Esophagus squamous epithelium (tissue), 5 donors: ENCODE results near the gene WDR70. TPM values are rescaled to one million over a fixed set of nuclear protein-coding genes. Genes with fewer than 3 reads are reported as not detected.
"Not testable (repeated sequence)": the region's sequence is repeated elsewhere in the genome, so short reads cannot be mapped to it uniquely, and the experiment has no call there.

Experiments
- DNase-seq: peaks from one replicate; lab custom pipeline; 2025; lab: John Stamatoyannopoulos, UW
- H3K27ac ChIP-seq, 4 donors: fragments of 200-600 bp; sonication (generic); one replicate each; pipeline ENCODE4 v1.5.1; 2016 to 2019; ENCODE audit warnings: mild to moderate bottlenecking in 1 of 4
- H3K27me3 ChIP-seq, 4 donors: fragments of 200-600 bp; sonication (generic); 1 replicate in 3 of 4; 2 replicates in 1 of 4; pipeline versions ENCODE4 v1.5.1 to v1.6.0; 2017 to 2021; ENCODE audit warnings: antibody characterized with exemption in 1 of 4
- H3K36me3 ChIP-seq, 3 donors: fragments of 200-600 bp; sonication (generic); one replicate each; pipeline ENCODE4 v1.5.1; 2016 to 2019
- H3K4me1 ChIP-seq, 3 donors: fragments of 200-600 bp; sonication (generic); one replicate each; pipeline ENCODE4 v1.5.1; 2017 to 2019
- H3K4me3 ChIP-seq, 4 donors: fragments of 200-600 bp; sonication (generic); 1 replicate in 3 of 4; 2 replicates in 1 of 4; pipeline ENCODE4 v1.5.1; 2016 to 2019; ENCODE audit warnings: mild to moderate bottlenecking in 2 of 4, moderate library complexity in 1 of 4
- H3K9me3 ChIP-seq, 3 donors: fragments of 200-600 bp; sonication (generic); one replicate each; pipeline ENCODE4 v1.5.1; 2016 to 2019
- CTCF ChIP-seq, 6 experiments: fragments of 450-650 bp in 4 of 6; fragments of 200-600 bp in 2 of 6; sonication (generic) in 2 of 6; IDR thresholded peaks; one replicate each; pipeline ENCODE4 v1.5.1; 2016 to 2019; ENCODE audit warnings: antibody characterized with exemption in 6 of 6, mild to moderate bottlenecking in 4 of 6, moderate library complexity in 4 of 6
- POLR2A ChIP-seq, 4 donors: fragments of 450-650 bp; IDR thresholded peaks; one replicate each; pipeline ENCODE4 v1.6.1; 2017; ENCODE audit warnings: antibody characterized with exemption in 4 of 4, mild to moderate bottlenecking in 4 of 4, moderate library complexity in 3 of 4
- WGBS, 2 donors: methylation state at CpG; one replicate each; pipeline ENCODE4 v1.1.5; 2018; 5-methylcytosine and 5-hydroxymethylcytosine counted together
- intact Hi-C: fragments of 100-400 bp; cut with DNase I; formaldehyde crosslinking; loops from one replicate; pipeline ENCODE4 v1.15.0; 2022
- total RNA-seq, 4 donors: library from RNA; depleted of rRNA; stranded (reverse); fragments of >200 nt; gene quantifications; one replicate each; pipeline ENCODE4 v1.1.0, GENCODE V29; 2016
- donor health status: DM: yes; HTN: yes; CAD: no.

WDR70 gene
- total RNA-seq, 4 donors from 2014 or later = 8.2 to 26.1 (median 15.5) TPM

- WGBS, 2 donors = 0 to 100% methylated on average over 1 of the region's 1 CpG
Observed at GRCh38 chr5:37641933-37642332, 262.8 kb downstream of the WDR70 start.

GRCh38 chr5:37645707-37646106, 266.6 kb downstream of the WDR70 start:
- no peak overlapping the region for H3K27ac ChIP-seq
- WGBS, 2 donors = 82 to 86% methylated on average over 1 of the region's 1 CpG

More at GRCh38 chr5:37641933-37642332, 262.8 kb downstream of the WDR70 start:
- intact Hi-C loops = no loop called here
- Histone ChIP-seq H3K9me3 (peaks cover 0 to 5% (median 0%) of the 10 kb centered on the region in 3 donors), H3K4me1 (no peaks in the 10 kb centered on the region), H3K4me3 (no peak overlapping the region), H3K27me3 (no peaks in the 10 kb centered on the region), H3K27ac (no peak overlapping the region), H3K36me3 (no peaks in the 10 kb centered on the region)
- DNase-seq = no peak
- TF ChIP-seq POLR2A (IDR thresholded peaks at IDR 0.05) (no peak), CTCF (IDR thresholded peaks at IDR 0.05) (no peak)

GRCh38 chr5:37654566-37654965, 275.4 kb downstream of the WDR70 start:
- 71 to 79% methylated on average over 1 of the region's 1 CpG for WGBS, 2 donors
- intact Hi-C loops, H3K27me3 ChIP-seq, H3K4me1 ChIP-seq, H3K27ac ChIP-seq, H3K4me3 ChIP-seq, H3K36me3 ChIP-seq, DNase-seq: not testable (repeated sequence)
- peaks cover 0 to 14% (median 4%) of the 10 kb centered on the region in 3 donors for H3K9me3 ChIP-seq

More at GRCh38 chr5:37645707-37646106, 266.6 kb downstream of the WDR70 start:
- H3K36me3 ChIP-seq = no peaks in the 10 kb centered on the region
- DNase-seq = no peak
- H3K27me3 ChIP-seq = no peaks in the 10 kb centered on the region
- intact Hi-C loops = no loop called here
- no peaks in the 10 kb centered on the region for H3K4me1 ChIP-seq
- no peak overlapping the region for H3K4me3 ChIP-seq
- TF ChIP-seq POLR2A (IDR thresholded peaks at IDR 0.05) (no peak), CTCF (IDR thresholded peaks at IDR 0.05) (no peak)
- H3K9me3 ChIP-seq = peaks cover 0 to 5% (median 0%) of the 10 kb centered on the region in 3 donors

- H3K9me3 ChIP-seq = peaks cover 0 to 14% (median 0%) of the 10 kb centered on the region in 3 donors
- intact Hi-C loops = no loop called here
- 67% methylated on average over 3 of the region's 4 CpGs; no CpG with 5 or more reads in 1 of the 2 donors for whole genome bisulfite sequencing, 2 donors
- no peak for DNase-seq
- no peaks in the 10 kb centered on the region for H3K27me3 ChIP-seq
- no peak overlapping the region for H3K27ac ChIP-seq
- no peak for TF ChIP-seq CTCF (IDR thresholded peaks at IDR 0.05)
- no peak for TF ChIP-seq POLR2A (IDR thresholded peaks at IDR 0.05)
- no peak overlapping the region for H3K4me3 ChIP-seq
- no peaks in the 10 kb centered on the region for H3K4me1 ChIP-seq
- no peaks in the 10 kb centered on the region for H3K36me3 ChIP-seq
Observed at GRCh38 chr5:37657046-37657445, 277.9 kb downstream of the WDR70 start.

- H3K36me3 ChIP-seq = no peaks in the 10 kb centered on the region
- WGBS, 2 donors = 72 to 86% methylated on average over 2 of the region's 2 CpGs
- H3K27ac ChIP-seq = no peak overlapping the region
- DNase-seq = no peak
- peaks cover 0 to 14% (median 0%) of the 10 kb centered on the region in 3 donors for H3K9me3 ChIP-seq
- H3K27me3 ChIP-seq = no peaks in the 10 kb centered on the region
- H3K4me3 ChIP-seq = no peak overlapping the region
- H3K4me1 ChIP-seq = no peaks in the 10 kb centered on the region
- no peak for TF ChIP-seq POLR2A (IDR thresholded peaks at IDR 0.05)
- no peak for TF ChIP-seq CTCF (IDR thresholded peaks at IDR 0.05)
- intact Hi-C loops = no loop called here
Observed at GRCh38 chr5:37658440-37658839, 279.3 kb downstream of the WDR70 start.

- TF ChIP-seq CTCF (IDR thresholded peaks at IDR 0.05) (no peak), POLR2A (IDR thresholded peaks at IDR 0.05) (no peak)
Observed at GRCh38 chr5:37660319-37660718, 281.2 kb downstream of the WDR70 start.

More at GRCh38 chr5:37660319-37660718, 281.2 kb downstream of the WDR70 start:
- Histone ChIP-seq H3K27me3 (no peaks in the 10 kb centered on the region), H3K4me1 (peaks cover 0 to 2% (median 0%) of the 10 kb centered on the region in 3 donors), H3K9me3 (no peaks in the 10 kb centered on the region), H3K27ac (no peak overlapping the region), H3K36me3 (no peaks in the 10 kb centered on the region), H3K4me3 (no peak overlapping the region)
- intact Hi-C loops = no loop called here
- no peak for DNase-seq
